Activated naive CD8-positive, alpha-beta T cell (primary cell): Measurements from ENCODE around the gene ZNF679.
"Not testable (repeated sequence)": the region's sequence is repeated elsewhere in the genome, so short reads cannot be mapped to it uniquely, and the experiment has no call there.

ENCODE experiments used
- H3K27ac Mint-ChIP-seq: one replicate; pipeline ENCODE4 v1.8.0; 2021; ENCODE audit warnings: mixed read lengths
- H3K27me3 Mint-ChIP-seq: one replicate; pipeline ENCODE4 v1.8.0; 2021; ENCODE audit warnings: mixed read lengths
- H3K36me3 Mint-ChIP-seq: one replicate; pipeline ENCODE4 v1.8.0; 2021; ENCODE audit warnings: mixed read lengths
- H3K4me1 Mint-ChIP-seq: one replicate; pipeline ENCODE4 v1.8.0; 2021; ENCODE audit warnings: low read depth, mixed read lengths
- H3K4me3 Mint-ChIP-seq: one replicate; pipeline ENCODE4 v1.8.0; 2021; ENCODE audit warnings: mild to moderate bottlenecking, mixed read lengths
- H3K9me3 Mint-ChIP-seq: one replicate; pipeline ENCODE4 v1.8.0; 2021; ENCODE audit warnings: low read depth, mixed read lengths

The ZNF679 gene

GRCh38 chr7:64277630-64278029, 49.4 kb downstream of the ZNF679 start:
- no peaks in the 10 kb centered on the region for H3K36me3 Mint-ChIP-seq
- no peak overlapping the region for H3K4me3 Mint-ChIP-seq
- peaks cover 14% of the 10 kb centered on the region for H3K9me3 Mint-ChIP-seq
- H3K4me1 Mint-ChIP-seq = no peaks in the 10 kb centered on the region
- H3K27ac Mint-ChIP-seq = no peak overlapping the region
- H3K27me3 Mint-ChIP-seq = peaks cover 2% of the 10 kb centered on the region

- Mint-ChIP-seq H3K27ac (no peak overlapping the region), H3K9me3 (no peaks in the 10 kb centered on the region), H3K27me3 (no peaks in the 10 kb centered on the region), H3K36me3 (no peaks in the 10 kb centered on the region), H3K4me1 (no peaks in the 10 kb centered on the region), H3K4me3 (no peak overlapping the region)
These were observed 66.6 kb downstream of the ZNF679 start for GRCh38 chr7:64294701-64295420.

GRCh38 chr7:64297418-64297817, 69.1 kb downstream of the ZNF679 start:
- not testable (repeated sequence) for H3K27ac Mint-ChIP-seq, H3K4me1 Mint-ChIP-seq, H3K9me3 Mint-ChIP-seq, H3K36me3 Mint-ChIP-seq, H3K27me3 Mint-ChIP-seq, H3K4me3 Mint-ChIP-seq

- Mint-ChIP-seq H3K9me3 (no peaks in the 10 kb centered on the region), H3K36me3 (no peaks in the 10 kb centered on the region), H3K27me3 (no peaks in the 10 kb centered on the region), H3K4me3 (no peak overlapping the region), H3K27ac (no peak overlapping the region), H3K4me1 (peaks cover 3% of the 10 kb centered on the region)
These were observed 72.5 kb downstream of the ZNF679 start for GRCh38 chr7:64300641-64301405.

GRCh38 chr7:64307254-64308015, 79.2 kb downstream of the ZNF679 start:
- Mint-ChIP-seq H3K4me3 (peak overlapping the region; percentile 95), H3K9me3 (no peaks in the 10 kb centered on the region), H3K27me3 (no peaks in the 10 kb centered on the region), H3K36me3 (no peaks in the 10 kb centered on the region), H3K4me1 (peaks cover 29% of the 10 kb centered on the region), H3K27ac (peak overlapping the region; percentile 96)

GRCh38 chr7:64308016-64308270, 79.7 kb downstream of the ZNF679 start:
- Mint-ChIP-seq H3K27me3 (no peaks in the 10 kb centered on the region), H3K9me3 (no peaks in the 10 kb centered on the region), H3K27ac (peak overlapping the region; percentile 96), H3K36me3 (no peaks in the 10 kb centered on the region), H3K4me1 (peaks cover 30% of the 10 kb centered on the region), H3K4me3 (peak overlapping the region; percentile 95)

GRCh38 chr7:64310426-64310825, 82.2 kb downstream of the ZNF679 start:
- no peaks in the 10 kb centered on the region for H3K27me3 Mint-ChIP-seq
- no peaks in the 10 kb centered on the region for H3K9me3 Mint-ChIP-seq
- H3K36me3 Mint-ChIP-seq = no peaks in the 10 kb centered on the region
- no peak overlapping the region for H3K27ac Mint-ChIP-seq
- peaks cover 44% of the 10 kb centered on the region for H3K4me1 Mint-ChIP-seq
- no peak overlapping the region for H3K4me3 Mint-ChIP-seq

GRCh38 chr7:64312826-64313225, 84.6 kb downstream of the ZNF679 start:
- Mint-ChIP-seq H3K27me3 (no peaks in the 10 kb centered on the region), H3K4me3 (no peak overlapping the region), H3K4me1 (peaks cover 33% of the 10 kb centered on the region)

GRCh38 chr7:64313740-64314491, 85.6 kb downstream of the ZNF679 start, which contains the start of gene ZNF736:
ZNF736 (plus strand) TSS chr7:64313961; CDS start chr7:64314151, 190 bp downstream.
- Mint-ChIP-seq H3K9me3 (peaks cover 2% of the 10 kb centered on the region), H3K4me3 (peak within 1 kb of the TSS; percentile 98), H3K27ac (peak within 1 kb of the TSS; percentile 98), H3K36me3 (peaks cover 8% of the 10 kb centered on the region), H3K27me3 (no peaks in the 10 kb centered on the region), H3K4me1 (peaks cover 27% of the 10 kb centered on the region)

More at GRCh38 chr7:64312826-64313225, 84.6 kb downstream of the ZNF679 start:
- Mint-ChIP-seq H3K9me3 (no peaks in the 10 kb centered on the region), H3K27ac (peak overlapping the region; percentile 41), H3K36me3 (peaks cover 6% of the 10 kb centered on the region)

GRCh38 chr7:64314566-64314965, 86.3 kb downstream of the ZNF679 start:
- H3K4me1 Mint-ChIP-seq = peaks cover 25% of the 10 kb centered on the region
- peaks cover 3% of the 10 kb centered on the region for H3K9me3 Mint-ChIP-seq
- H3K27ac Mint-ChIP-seq = peak overlapping the region; percentile 98
- peak overlapping the region; percentile 98 for H3K4me3 Mint-ChIP-seq
- H3K36me3 Mint-ChIP-seq = peaks cover 9% of the 10 kb centered on the region
- no peaks in the 10 kb centered on the region for H3K27me3 Mint-ChIP-seq

GRCh38 chr7:64316031-64316742, 87.9 kb downstream of the ZNF679 start:
- H3K9me3 Mint-ChIP-seq, H3K27me3 Mint-ChIP-seq: not testable (repeated sequence)
- peaks cover 12% of the 10 kb centered on the region for H3K36me3 Mint-ChIP-seq
- peaks cover 26% of the 10 kb centered on the region for H3K4me1 Mint-ChIP-seq
- peak overlapping the region; percentile 98 for H3K4me3 Mint-ChIP-seq
- peak overlapping the region; percentile 10 for H3K27ac Mint-ChIP-seq
